HEK293 (cell line): Measurements from ENCODE around the gene CGGBP1.

Source experiments
- CTCF ChIA-PET: fragments of 350-600 bp; formaldehyde crosslinking; extraction: SDS; loops from one replicate; lab custom pipeline; 2021; ENCODE audit warnings: antibody characterized with exemption; lab: Yijun Ruan, JAX
- POLR2A ChIA-PET: fragments of 300-600 bp; formaldehyde crosslinking; extraction: SDS; loops from one replicate; lab custom pipeline; 2020; ENCODE audit warnings: antibody characterized with exemption, inconsistent platforms; lab: Yijun Ruan, JAX
- H3K27ac ChIP-seq: fragments of 200-500 bp; sonication (Bioruptor generic); 2 replicates; pipeline ENCODE4 v1.5.1; 2014; ENCODE audit warnings: low read depth, low read length, control low read depth, inconsistent platforms; ENCODE audit errors: extremely low read depth
- H3K36me3 ChIP-seq, 2 experiments: fragments of 200-500 bp in 1 of 2; sonication (Bioruptor generic) in 1 of 2; 1 replicate in 1 of 2; 2 replicates in 1 of 2; pipeline ENCODE4 v1.5.1; 2014 to 2017; ENCODE audit warnings: inconsistent platforms in 2 of 2, low read length in 2 of 2; ENCODE audit not compliant: control insufficient read depth in 2 of 2, insufficient read depth in 1 of 2
- H3K4me1 ChIP-seq: fragments of 200-500 bp; sonication (Bioruptor generic); 2 replicates; pipeline ENCODE4 v1.5.1; 2014; ENCODE audit warnings: mild to moderate bottlenecking, low read length, inconsistent platforms; ENCODE audit not compliant: control insufficient read depth, insufficient read depth
- H3K4me3 ChIP-seq: 2 replicates; pipeline ENCODE4 v1.5.1; 2011; ENCODE audit warnings: low read depth, mild to moderate bottlenecking, control low read depth, low read length, moderate library complexity
- H3K9me3 ChIP-seq: fragments of 200-500 bp; sonication (Bioruptor generic); 2 replicates; pipeline ENCODE4 v1.5.1; 2014; ENCODE audit warnings: low read depth, low read length, inconsistent platforms; ENCODE audit not compliant: control insufficient read depth, insufficient read depth
- CTCF ChIP-seq: fragments of 450-650 bp; formaldehyde crosslinking; IDR thresholded peaks from 2 replicates; pipeline ENCODE4 v1.5.1; 2016; ENCODE audit warnings: missing biosample characterization, missing genetic modification characterization
- GLIS2 ChIP-seq: fragments of 450-650 bp; formaldehyde crosslinking; IDR thresholded peaks from 2 replicates; pipeline ENCODE4 v1.5.1; 2016; ENCODE audit warnings: missing biosample characterization, missing genetic modification characterization
- HOXC10 ChIP-seq: sonication (generic); formaldehyde crosslinking; IDR thresholded peaks from 2 replicates; pipeline ENCODE4 v1.8.1; 2023; ENCODE audit warnings: mild to moderate bottlenecking, missing genetic modification reagents
- PRDM6 ChIP-seq: fragments of 450-650 bp; formaldehyde crosslinking; IDR thresholded peaks from 2 replicates; pipeline ENCODE4 v1.5.1; 2017; ENCODE audit warnings: missing biosample characterization, missing genetic modification characterization
- SP7 ChIP-seq: fragments of 450-650 bp; formaldehyde crosslinking; IDR thresholded peaks from 2 replicates; pipeline ENCODE4 v1.5.1; 2016; ENCODE audit warnings: missing biosample characterization, missing genetic modification characterization
- ZFHX2 ChIP-seq: fragments of 450-650 bp; formaldehyde crosslinking; conservative IDR thresholded peaks from 2 replicates; pipeline ENCODE4 v1.5.1; 2016; ENCODE audit warnings: missing biosample characterization, missing genetic modification characterization
- ZNF280C ChIP-seq: fragments of 450-650 bp; formaldehyde crosslinking; IDR thresholded peaks from 2 replicates; pipeline ENCODE4 v1.5.1; 2016; ENCODE audit warnings: missing biosample characterization, missing genetic modification characterization
- ZNF280D ChIP-seq: fragments of 450-650 bp; formaldehyde crosslinking; IDR thresholded peaks from 2 replicates; pipeline ENCODE4 v1.5.1; 2016; ENCODE audit warnings: missing biosample characterization, missing genetic modification characterization
- ZNF311 ChIP-seq: fragments of 450-650 bp; formaldehyde crosslinking; IDR thresholded peaks from 2 replicates; pipeline ENCODE4 v1.5.1; 2017; ENCODE audit warnings: missing biosample characterization, missing genetic modification characterization, borderline replicate concordance
- ZNF510 ChIP-seq: fragments of 450-650 bp; formaldehyde crosslinking; IDR thresholded peaks from 2 replicates; pipeline ENCODE4 v1.5.1; 2018; ENCODE audit warnings: mild to moderate bottlenecking, missing genetic modification characterization, missing biosample characterization; ENCODE audit not compliant: insufficient replicate concordance
- ZNF549 ChIP-seq: fragments of 450-650 bp; IDR thresholded peaks from 2 replicates; pipeline ENCODE4 v1.5.1; 2018; ENCODE audit warnings: missing biosample characterization, missing genetic modification characterization, mild to moderate bottlenecking, inconsistent platforms, moderate library complexity
- ZNF585B ChIP-seq: fragments of 450-650 bp; formaldehyde crosslinking; IDR thresholded peaks from 2 replicates; pipeline ENCODE4 v1.5.1; 2016; ENCODE audit warnings: missing biosample characterization, missing genetic modification characterization
- ZNF707 ChIP-seq: fragments of 450-650 bp; formaldehyde crosslinking; IDR thresholded peaks from 2 replicates; pipeline ENCODE4 v1.5.1; 2016; ENCODE audit warnings: missing biosample characterization, missing genetic modification characterization
- ZNF843 ChIP-seq: fragments of 450-650 bp; formaldehyde crosslinking; IDR thresholded peaks from 2 replicates; pipeline ENCODE4 v1.5.1; 2016; ENCODE audit warnings: missing biosample characterization, missing genetic modification characterization
- ZSCAN5A ChIP-seq: fragments of 450-650 bp; formaldehyde crosslinking; IDR thresholded peaks from 2 replicates; pipeline ENCODE4 v1.5.1; 2016; ENCODE audit warnings: missing biosample characterization, missing genetic modification characterization

The CGGBP1 gene

GRCh38 chr3:88002448-88002847 lies 56.4 kb downstream of the CGGBP1 start:
- H3K27ac ChIP-seq, result no peak overlapping the region
- CTCF ChIA-PET, result interaction anchor here (0.7 to 0.9 kb wide), 4 partner anchors 11 to 651 kb away, joined by 3 to 4 read pairs (median 3); no protein-coding TSS in a partner anchor
- TF ChIP-seq ZNF549 (no peak), HOXC10 (CRISPR knock-in tag) (no peak), SP7 (no peak), ZNF707 (tag by site-specific recombination) (no peak), ZSCAN5A (no peak), ZNF510 (no peak), ZFHX2 (tag by site-specific recombination) (no peak), GLIS2 (tag by site-specific recombination) (no peak), ZNF585B (tag by site-specific recombination) (no peak), ZNF280D (tag by site-specific recombination) (no peak), CTCF (tag by site-specific recombination) (no peak), ZNF311 (tag by site-specific recombination) (no peak), ZNF843 (tag by site-specific recombination) (no peak), ZNF280C (tag by site-specific recombination) (no peak), PRDM6 (tag by site-specific recombination) (no peak)
- POLR2A ChIA-PET, result no interaction called here
- no peak overlapping the region for H3K4me3 ChIP-seq
- no peaks in the 10 kb centered on the region for H3K9me3 ChIP-seq
- H3K4me1 ChIP-seq, result no peaks in the 10 kb centered on the region
- no peaks in the 10 kb centered on the region for H3K36me3 ChIP-seq
